ENCODE data around the gene CEBPE. TPM values are rescaled to one million over a fixed set of nuclear protein-coding genes. Genes with fewer than 3 reads are reported as not detected.

Gene CEBPE
- polyA plus RNA-seq, 1 donor from 2014 or later = not detected

GRCh38 chr14:23067847-23068788, 50.9 kb downstream of the CEBPE start:
- Histone ChIP-seq H3F3A (ENCODE audit: insufficient read depth, low read length, poor library complexity, severe bottlenecking) (peaks cover 5% of the 10 kb centered on the region), H3K27ac (ENCODE audit: low read length) (no peak overlapping the region), H3K79me2 (replicated peaks; ENCODE audit: insufficient read depth, low read length) (peaks cover 56% of the 10 kb centered on the region), H3K4me2 (ENCODE audit: low read length) (peak overlapping the region; percentile 87), H4K20me1 (ENCODE audit: insufficient read depth) (peaks cover 31% of the 10 kb centered on the region), H3K9me2 (ENCODE audit: insufficient read depth, low read length) (no peaks in the 10 kb centered on the region), H3K36me3 (ENCODE audit: insufficient read depth, low read length) (peaks cover 17% of the 10 kb centered on the region), H3K4me3 (ENCODE audit: low read length) (peak overlapping the region; percentile 72), H2AFZ (ENCODE audit: low read depth, low read length) (no peak overlapping the region), H3K27me3 (ENCODE audit: insufficient read depth, low read depth, low read length) (no peaks in the 10 kb centered on the region), H3K9ac (ENCODE audit: low read length) (peak overlapping the region; percentile 47), H3K9me3 (ENCODE audit: low read length) (no peaks in the 10 kb centered on the region)
- TF ChIP-seq MXI1 (conservative IDR thresholded peaks at IDR 0.05; ENCODE audit: poor library complexity, severe bottlenecking) (no peak), TAF1 (IDR thresholded peaks at IDR 0.05; ENCODE audit: low read depth) (no peak), CTCF (IDR thresholded peaks at IDR 0.05; ENCODE audit: poor library complexity, severe bottlenecking) (no peak), RAD21 (conservative IDR thresholded peaks at IDR 0.05) (no peak), POLR2AphosphoS5 (IDR thresholded peaks at IDR 0.05) (no peak), EP300 (conservative IDR thresholded peaks at IDR 0.05; ENCODE audit: poor library complexity, severe bottlenecking) (no peak), EZH2 (IDR thresholded peaks at IDR 0.05; ENCODE audit: borderline replicate concordance, insufficient read depth, low read length, poor library complexity, severe bottlenecking) (no peak), REST (IDR thresholded peaks at IDR 0.05; ENCODE audit: borderline replicate concordance) (no peak), SMC3 (conservative IDR thresholded peaks at IDR 0.05; ENCODE audit: poor library complexity) (no peak)

Small RNAs within 50 kb of the gene (small RNA-seq; reads per million reads assigned to genes)
- 0 reads per million in 3 experiments for gene RNU6-1138P

Other genes starting within 250 kb of the CEBPE start
- 0.22 and 1.1 TPM in 2 replicates for gene LRP10, start 247.5 kb downstream of the CEBPE start, polyA plus RNA-seq
- 28.6 and 31.1 TPM in 2 replicates for gene REM2, start 236.0 kb downstream of the CEBPE start, polyA plus RNA-seq
- 83.7 and 96.7 TPM in 2 replicates for gene RBM23, start 200.1 kb downstream of the CEBPE start, polyA plus RNA-seq
- gene PRMT5, start 189.9 kb downstream of the CEBPE start, polyA plus RNA-seq = 102 and 114 TPM in 2 replicates
- gene HAUS4, start 162.2 kb downstream of the CEBPE start, polyA plus RNA-seq = 3.2 and 12.1 TPM in 2 replicates
- gene AJUBA, start 136.7 kb downstream of the CEBPE start, polyA plus RNA-seq = 0.52 and 1.9 TPM in 2 replicates
- 4.7 and 7.1 TPM in 2 replicates for gene C14orf93, start 109.1 kb downstream of the CEBPE start, polyA plus RNA-seq
- gene PSMB5, start 84.4 kb downstream of the CEBPE start, polyA plus RNA-seq = 147 and 168 TPM in 2 replicates
- not detected in 2 replicates for gene PSMB11, start 77.0 kb downstream of the CEBPE start, polyA plus RNA-seq
- 31.7 and 37.0 TPM in 2 replicates for gene CDH24, start 61.7 kb downstream of the CEBPE start, polyA plus RNA-seq
- 132 and 143 TPM in 2 replicates for gene ACIN1, start 24.1 kb downstream of the CEBPE start, polyA plus RNA-seq
- 23.3 and 26.4 TPM in 2 replicates for gene C14orf119, start 23.8 kb downstream of the CEBPE start, polyA plus RNA-seq
- gene CIROP, start 14.3 kb downstream of the CEBPE start, polyA plus RNA-seq = not detected in 2 replicates
- 0.21 and 1.7 TPM in 2 replicates for gene SLC7A8, start 64.4 kb upstream of the CEBPE start, polyA plus RNA-seq
- not detected in 2 replicates for gene RNF212B, start 118.7 kb upstream of the CEBPE start, polyA plus RNA-seq
- gene HOMEZ, start 166.9 kb upstream of the CEBPE start, polyA plus RNA-seq = 4.4 and 6.6 TPM in 2 replicates
- gene PPP1R3E, start 183.6 kb upstream of the CEBPE start, polyA plus RNA-seq = 16.1 and 17.2 TPM in 2 replicates
- 35.8 and 50.8 TPM in 2 replicates for gene BCL2L2, start 187.6 kb upstream of the CEBPE start, polyA plus RNA-seq
- 431 and 532 TPM in 2 replicates for gene PABPN1, start 202.2 kb upstream of the CEBPE start, polyA plus RNA-seq
- 182 and 201 TPM in 2 replicates for gene SLC22A17, start 233.6 kb upstream of the CEBPE start, polyA plus RNA-seq
- 0.48 and 0.92 TPM in 2 replicates for gene EFS, start 245.9 kb upstream of the CEBPE start, polyA plus RNA-seq